NCI-H748 treated with DMSO at 0.1 percent for 48 hours (cell line): Measurements from ENCODE around the gene ANP32B.

Experiments used
- DNase-seq: peaks from one replicate; lab custom pipeline; 2025; lab: John Stamatoyannopoulos, UW

ANP32B gene

GRCh38 chr9:98031169-98031568 lies 48.0 kb downstream of the ANP32B start:
- DNase-seq = no peak

- DNase-seq = no peak
These were observed 48.8 kb downstream of the ANP32B start for GRCh38 chr9:98031935-98032334.

- DNase-seq = peak; percentile 22
These were observed 51.7 kb downstream of the ANP32B start for GRCh38 chr9:98034593-98035546.

GRCh38 chr9:98037357-98037756 lies 54.2 kb downstream of the ANP32B start:
- DNase-seq = no peak

- no peak for DNase-seq
These were observed 55.8 kb downstream of the ANP32B start for GRCh38 chr9:98038958-98039357.

- DNase-seq = no peak
These were observed 56.5 kb downstream of the ANP32B start for GRCh38 chr9:98039607-98040017.

- no peak for DNase-seq
These were observed 57.1 kb downstream of the ANP32B start for GRCh38 chr9:98040212-98040611.

- DNase-seq = no peak
These were observed 60.8 kb downstream of the ANP32B start for GRCh38 chr9:98043915-98044314.

- no peak for DNase-seq
These were observed 62.4 kb downstream of the ANP32B start for GRCh38 chr9:98045234-98046179.

- DNase-seq = no peak
These were observed 63.0 kb downstream of the ANP32B start for GRCh38 chr9:98046180-98046543.

GRCh38 chr9:98047002-98047401 lies 63.9 kb downstream of the ANP32B start:
- no peak for DNase-seq

GRCh38 chr9:98049288-98050072 lies 66.3 kb downstream of the ANP32B start:
- no peak for DNase-seq

GRCh38 chr9:98050351-98050750 lies 67.2 kb downstream of the ANP32B start:
- no peak for DNase-seq

- no peak for DNase-seq
These were observed 71.3 kb downstream of the ANP32B start for GRCh38 chr9:98054376-98054951.

GRCh38 chr9:98056269-98057137 lies 73.4 kb downstream of the ANP32B start, which contains the start of gene NANS:
NANS (plus strand) TSS chr9:98056732; CDS start chr9:98056809, 77 bp downstream.
- DNase-seq = peak; percentile 86

GRCh38 chr9:98057138-98057799 lies 74.1 kb downstream of the ANP32B start:
- DNase-seq = no peak

GRCh38 chr9:98062161-98062560 lies 79.0 kb downstream of the ANP32B start:
- no peak for DNase-seq

- DNase-seq = no peak
These were observed 81.7 kb downstream of the ANP32B start for GRCh38 chr9:98064623-98065392.
